CD4-positive, alpha-beta T cell treated with Interleukin-17A for 4 hours (primary cell): ENCODE data around the gene MCM7.

Source experiments
- DNase-seq: peaks from one replicate; pipeline ENCODE4 v3.0.0-alpha.2; 2020; ENCODE audit warnings: mixed read lengths

MCM7 gene

GRCh38 chr7:100065452-100066186 lies 35.6 kb downstream of the MCM7 start:
- DNase-seq = no peak

DNA sequence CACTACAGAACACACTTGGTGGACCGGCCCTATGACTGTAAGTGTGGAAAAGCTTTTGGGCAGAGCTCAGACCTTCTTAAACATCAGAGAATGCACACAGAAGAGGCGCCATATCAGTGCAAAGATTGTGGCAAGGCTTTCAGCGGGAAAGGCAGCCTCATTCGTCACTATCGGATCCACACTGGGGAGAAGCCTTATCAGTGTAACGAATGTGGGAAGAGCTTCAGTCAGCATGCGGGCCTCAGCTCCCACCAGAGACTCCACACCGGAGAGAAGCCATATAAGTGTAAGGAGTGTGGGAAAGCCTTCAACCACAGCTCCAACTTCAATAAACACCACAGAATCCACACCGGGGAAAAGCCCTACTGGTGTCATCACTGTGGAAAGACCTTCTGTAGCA lies 37.0 kb downstream of the MCM7 start:
- no peak for DNase-seq

DNA sequence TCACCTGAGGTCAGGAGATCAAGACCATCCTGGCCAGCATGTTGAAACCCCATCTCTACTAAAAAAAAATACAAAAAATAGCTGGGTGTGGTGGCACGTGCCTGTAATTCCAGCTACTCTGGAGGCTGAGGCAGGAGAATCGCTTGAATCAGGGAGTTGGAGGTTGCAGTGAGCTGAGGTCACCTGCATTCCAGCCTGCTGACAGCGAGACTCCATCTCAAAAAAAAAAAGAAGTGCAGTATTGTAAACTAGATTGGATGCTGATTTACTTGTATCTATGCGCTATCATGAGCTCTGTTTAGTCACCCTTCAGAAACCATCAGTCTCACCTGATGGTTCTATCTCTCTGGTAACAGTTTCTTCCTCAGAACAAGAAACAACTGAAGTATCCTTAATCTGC lies 37.8 kb downstream of the MCM7 start:
- DNase-seq = no peak

- DNase-seq = no peak
Measured at GRCh38 chr7:100061518-100062193, 39.5 kb downstream of the MCM7 start.

DNA sequence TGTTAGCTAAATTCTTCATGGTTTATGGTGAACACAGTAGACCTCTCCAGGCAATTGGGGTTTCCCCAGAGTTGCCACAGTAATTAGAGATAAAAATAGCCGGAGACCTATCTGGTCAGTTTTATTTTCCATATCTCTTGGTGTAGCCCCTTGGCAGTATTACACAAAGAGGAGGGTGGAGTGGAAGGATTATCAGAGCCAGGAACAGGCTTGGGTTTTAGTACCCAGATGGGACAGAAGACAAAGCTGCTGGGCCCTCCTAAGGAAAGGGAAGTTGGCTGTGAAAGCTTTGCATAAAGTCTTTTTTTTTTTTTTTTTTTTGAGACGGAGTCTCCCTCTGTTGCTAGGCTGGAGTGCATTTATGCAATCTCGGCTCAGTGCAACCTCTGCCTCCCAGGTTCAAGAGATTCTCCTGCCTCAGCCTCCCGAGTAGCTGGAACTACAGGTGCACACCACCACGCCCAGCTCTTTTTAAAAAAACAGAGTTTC lies 41.9 kb downstream of the MCM7 start:
- DNase-seq = no peak

- DNase-seq = no peak
Measured at GRCh38 chr7:100057006-100057405, 44.2 kb downstream of the MCM7 start.

DNA sequence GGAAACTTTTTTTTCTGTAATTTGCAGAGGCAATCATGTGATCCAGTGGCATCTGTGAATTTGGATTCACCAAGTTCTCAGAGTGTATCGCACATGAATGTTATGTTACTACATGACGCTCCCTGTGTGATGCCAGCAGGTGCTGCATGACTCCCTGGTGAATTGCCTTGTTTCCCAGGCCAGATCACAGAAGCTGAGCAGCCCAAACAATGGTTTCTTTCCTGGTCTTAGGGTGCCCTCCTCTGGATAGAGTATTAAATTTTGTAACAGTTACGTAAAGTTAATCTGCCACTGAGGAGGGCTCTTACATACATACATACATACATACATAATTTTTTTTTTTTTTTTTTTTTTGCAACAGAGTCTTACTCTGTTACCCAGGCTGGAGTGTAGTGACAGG lies 48.0 kb downstream of the MCM7 start:
- DNase-seq = peak; percentile 34

DNA sequence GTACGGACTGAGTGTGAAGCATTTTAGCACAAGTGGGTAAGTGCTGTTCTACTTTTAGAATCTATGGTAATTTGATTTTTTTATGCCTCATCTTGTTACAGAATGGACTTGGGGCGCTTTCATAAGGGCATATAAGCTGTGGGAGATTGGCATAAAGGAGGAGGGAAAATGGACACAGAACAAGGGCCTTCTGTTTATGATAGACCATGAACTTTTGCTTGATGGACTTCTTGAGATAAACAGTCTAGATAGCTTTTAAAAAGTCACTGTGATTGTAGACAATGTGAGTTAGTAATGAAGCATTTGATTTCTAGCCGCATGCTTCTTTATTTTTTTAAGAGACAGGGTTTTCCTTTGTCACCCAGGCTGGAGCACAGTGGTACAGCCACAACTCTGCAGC lies 49.6 kb downstream of the MCM7 start:
- no peak for DNase-seq

- peak; percentile 88 for DNase-seq
Measured at GRCh38 chr7:100049441-100050291, 51.5 kb downstream of the MCM7 start, which contains the start of gene ZSCAN21. Gene ZSCAN21 (plus strand): TSS chr7:100049774. CDS start chr7:100057007, 7,233 bp downstream.

- no peak for DNase-seq
Measured at GRCh38 chr7:100048680-100049079, 52.5 kb downstream of the MCM7 start.

DNA sequence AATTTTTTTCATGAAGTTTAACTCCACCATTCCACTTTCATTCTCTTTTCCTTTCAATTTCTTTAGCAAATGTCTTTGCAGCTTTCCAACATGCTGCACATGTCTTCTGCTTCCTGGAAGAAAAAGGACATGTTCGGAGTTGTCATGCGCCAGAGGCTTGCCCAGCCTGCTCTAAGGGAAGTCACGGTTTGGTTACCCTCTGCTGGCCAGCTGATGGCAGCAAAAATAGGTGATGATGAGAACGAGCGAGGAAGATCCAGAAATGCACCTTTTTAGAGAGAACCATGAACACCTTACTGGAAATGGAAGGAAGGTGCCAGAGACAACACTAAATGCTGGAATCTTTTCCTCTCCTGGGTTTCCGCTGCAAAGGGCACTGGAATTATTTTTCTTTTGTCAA lies 56.5 kb downstream of the MCM7 start:
- no peak for DNase-seq
